HG03108 (cell line): ENCODE measurements around the gene KRT75.

Experiments used
- ATAC-seq: cut with Tn5 transposase; IDR thresholded peaks from one replicate; pipeline ENCODE4 v1.9.1; 2021; ENCODE audit warnings: moderate library complexity; ENCODE audit not compliant: unreplicated experiment

KRT75 gene

DNA sequence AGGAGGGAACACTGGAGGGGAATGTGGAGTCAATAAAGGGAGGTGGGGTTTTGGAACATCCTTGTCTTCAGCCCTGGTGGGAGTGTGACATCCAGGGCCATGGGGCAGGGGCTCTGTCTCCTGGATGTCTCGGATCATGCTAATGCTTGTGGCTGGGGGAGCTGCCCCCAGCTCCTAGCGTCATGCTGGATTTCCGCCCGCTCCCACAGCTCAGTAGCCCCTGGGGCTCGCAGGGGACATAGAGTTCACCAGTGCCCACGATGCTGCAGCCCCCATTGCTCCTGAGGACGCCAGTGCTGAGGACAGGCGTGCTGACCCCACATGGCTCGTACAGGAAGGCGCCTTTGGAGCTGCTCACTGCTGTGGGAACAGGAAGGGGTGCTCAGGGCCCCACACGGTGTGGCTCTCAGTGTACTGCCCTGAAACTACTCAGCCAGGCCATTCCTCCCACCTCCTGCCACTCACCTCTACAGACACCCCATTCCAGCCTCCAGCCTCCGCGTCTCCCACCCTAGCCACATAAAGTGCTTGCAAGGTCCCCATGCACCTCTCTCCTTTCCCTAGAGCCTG, 39.2 kb downstream of the KRT75 start:
- no peak for ATAC-seq

DNA sequence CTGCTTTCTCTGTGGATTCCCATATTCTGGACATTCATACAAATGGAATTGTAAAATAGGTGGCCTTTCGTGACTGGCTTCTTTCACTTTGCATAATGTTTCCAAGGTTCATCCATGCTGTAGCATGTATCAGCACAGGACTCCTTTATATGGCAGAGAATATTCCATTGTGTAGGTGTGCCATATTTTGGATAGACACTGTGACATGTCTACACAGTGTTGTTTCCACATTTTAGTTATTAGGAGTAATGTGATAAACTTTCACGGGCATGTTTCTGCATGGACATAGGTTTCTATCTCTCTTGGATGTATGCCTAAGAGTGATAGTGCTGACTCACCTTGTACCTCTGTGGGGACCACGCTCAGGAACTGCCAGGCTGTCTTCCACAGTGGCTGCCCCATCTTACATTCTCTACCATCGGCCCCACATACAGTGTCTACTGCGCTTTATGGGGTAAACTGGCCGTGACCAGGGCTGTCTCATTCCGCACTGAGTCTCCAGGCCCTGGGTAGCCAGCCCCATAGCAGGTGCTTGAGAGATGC, 41.6 kb downstream of the KRT75 start:
- ATAC-seq: no peak

DNA sequence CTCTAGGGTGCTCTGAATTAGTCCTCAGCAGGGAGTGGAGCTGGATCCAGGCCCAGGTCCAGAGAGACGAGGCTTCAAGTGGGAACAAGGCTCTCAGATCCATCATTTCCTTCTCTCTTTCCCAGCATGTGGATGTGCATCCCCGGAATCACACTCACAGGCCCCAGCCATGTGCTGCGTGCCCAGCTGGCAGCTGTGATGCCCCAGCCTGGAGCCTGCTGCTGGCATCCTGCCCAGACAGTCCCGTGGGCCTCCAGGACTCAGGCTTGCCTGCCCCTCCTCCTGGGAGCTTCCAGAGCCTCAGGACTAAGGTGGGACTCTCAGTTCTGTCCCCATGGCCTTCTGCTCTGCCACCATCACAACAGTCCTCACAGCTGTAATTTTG, 42.6 kb downstream of the KRT75 start:
- ATAC-seq: no peak

DNA sequence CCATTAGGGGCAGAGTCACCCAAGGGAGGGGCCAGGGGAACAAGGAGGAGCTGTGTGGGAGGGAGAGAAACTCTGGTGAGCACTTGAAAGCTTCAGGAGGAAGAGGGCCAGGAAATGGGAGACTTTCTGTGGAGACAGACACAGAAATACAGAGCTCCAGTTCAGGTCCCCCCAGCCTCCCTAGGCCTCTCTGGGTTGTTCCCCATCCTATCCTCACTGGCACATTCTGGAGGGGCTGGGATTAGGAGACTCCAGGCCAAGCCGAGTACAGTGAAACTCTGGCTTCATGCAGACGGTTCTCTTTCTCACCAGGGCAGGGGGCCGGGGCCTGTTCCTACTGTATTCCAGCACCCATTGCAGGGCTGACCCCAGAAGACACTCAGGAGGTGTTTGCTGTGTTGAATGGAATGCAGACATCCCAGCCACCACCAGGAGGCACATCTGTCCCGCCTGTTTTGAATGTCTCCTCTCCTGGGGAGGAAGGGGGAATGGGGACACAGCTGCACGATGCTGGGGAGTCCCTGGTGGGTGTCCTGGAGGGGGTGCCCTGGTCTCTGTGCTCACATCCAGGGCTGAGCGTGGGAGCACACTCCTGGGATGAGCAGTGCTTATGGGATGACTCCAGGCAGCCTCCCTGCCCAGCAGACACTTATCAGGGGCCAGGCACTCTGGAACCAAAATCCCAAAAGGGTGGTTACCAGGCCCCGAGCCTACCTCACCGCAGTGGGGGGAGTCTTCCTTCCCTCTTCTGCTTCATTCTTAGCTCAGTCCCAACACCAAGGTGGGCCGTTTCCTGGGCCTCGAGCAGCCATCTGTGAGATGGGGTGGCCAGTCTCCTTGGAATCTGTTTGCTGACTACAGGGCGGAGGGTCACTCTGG, 43.2 kb downstream of the KRT75 start:
- ATAC-seq: no peak

DNA sequence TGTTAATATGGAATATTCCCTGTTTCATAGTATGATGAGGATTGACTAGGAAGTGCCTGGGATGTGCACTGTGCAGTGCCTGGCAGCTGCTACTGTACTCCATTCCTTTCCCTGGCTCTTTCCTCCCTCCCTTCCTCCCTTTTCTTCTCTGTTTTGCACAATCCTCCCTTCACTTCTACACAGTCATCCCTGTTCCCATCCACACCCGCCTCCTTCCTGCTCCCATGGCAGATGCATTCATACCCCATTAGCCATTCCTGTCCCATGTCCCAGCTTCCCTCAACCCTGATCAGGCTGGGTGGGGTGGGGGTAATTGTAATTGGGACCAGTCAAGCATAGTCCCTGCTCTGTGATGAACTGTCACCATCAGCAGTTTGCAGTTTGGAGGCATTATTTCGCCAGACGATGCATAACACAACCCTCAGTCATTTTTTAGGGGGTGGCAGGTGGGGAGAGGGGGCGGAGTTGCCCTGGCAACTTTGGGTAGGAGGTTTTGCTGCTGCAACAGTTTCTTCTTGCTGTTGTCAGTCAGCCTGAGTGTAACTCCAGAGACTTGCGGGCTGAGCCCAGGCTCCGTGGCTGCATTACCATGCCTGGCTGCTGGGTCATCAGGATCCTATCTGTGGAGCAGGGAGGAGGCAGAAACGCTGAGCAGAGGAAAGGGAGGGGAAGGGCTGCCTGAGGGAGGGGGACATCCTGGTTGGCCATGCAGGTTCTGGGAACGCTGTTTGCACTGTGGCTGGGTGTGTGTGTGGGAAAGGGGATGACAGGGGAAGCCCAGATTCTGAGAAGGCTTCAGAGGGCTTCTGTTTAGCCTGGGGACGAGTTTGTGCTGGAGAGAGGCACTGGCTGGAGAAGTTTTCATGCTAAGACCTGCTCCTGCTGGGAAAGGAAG, 44.6 kb downstream of the KRT75 start:
- ATAC-seq: no peak

DNA sequence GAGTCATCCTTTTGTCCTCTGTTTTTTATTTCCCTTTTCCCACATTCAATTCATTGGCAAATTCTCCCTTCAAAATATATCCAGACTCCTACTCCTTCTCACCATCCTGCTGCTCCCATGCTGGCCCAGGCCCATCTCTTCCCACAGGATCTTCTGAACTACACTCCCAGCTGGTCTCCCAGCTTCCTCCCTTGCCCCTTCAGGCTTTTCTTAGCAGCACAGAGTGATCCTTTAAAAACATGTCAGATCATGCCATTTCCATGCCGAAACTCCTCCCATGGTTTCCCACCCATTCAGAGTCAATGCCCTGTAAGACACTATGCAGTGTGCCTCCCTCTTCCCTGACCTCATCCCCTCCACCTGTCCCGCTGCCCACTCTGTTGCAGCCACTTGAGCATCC, 46.3 kb downstream of the KRT75 start:
- ATAC-seq: no peak

DNA sequence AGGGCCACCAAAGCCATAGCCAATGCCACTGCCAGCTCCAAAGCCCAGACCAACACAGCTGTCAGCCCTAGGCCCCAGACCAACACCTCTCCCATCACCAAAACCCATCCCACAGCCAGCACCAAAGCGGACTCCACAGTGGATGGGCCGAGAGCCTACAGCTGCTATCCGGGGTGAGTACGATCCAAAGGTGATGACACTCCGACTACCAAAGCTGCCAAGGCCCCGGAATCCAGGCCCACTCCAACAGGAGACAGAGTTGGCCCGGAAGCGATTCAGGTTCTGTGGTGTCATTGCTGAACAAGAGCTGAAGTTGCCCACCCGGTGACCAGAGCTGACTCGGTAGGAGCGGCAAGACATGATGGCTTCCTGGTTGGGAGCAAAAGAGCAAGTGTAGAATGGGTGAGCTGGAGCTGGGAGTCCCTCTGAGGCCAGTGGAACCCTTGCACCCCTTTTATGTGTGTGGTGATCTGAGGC, 48.9 kb downstream of the KRT75 start, which contains the start of gene KRT84:
Gene KRT84, minus strand, starts transcription at position 427 of the 477 bp plus-strand sequence. Its CDS starts 67 bp downstream, at position 360.
- ATAC-seq: no peak

DNA sequence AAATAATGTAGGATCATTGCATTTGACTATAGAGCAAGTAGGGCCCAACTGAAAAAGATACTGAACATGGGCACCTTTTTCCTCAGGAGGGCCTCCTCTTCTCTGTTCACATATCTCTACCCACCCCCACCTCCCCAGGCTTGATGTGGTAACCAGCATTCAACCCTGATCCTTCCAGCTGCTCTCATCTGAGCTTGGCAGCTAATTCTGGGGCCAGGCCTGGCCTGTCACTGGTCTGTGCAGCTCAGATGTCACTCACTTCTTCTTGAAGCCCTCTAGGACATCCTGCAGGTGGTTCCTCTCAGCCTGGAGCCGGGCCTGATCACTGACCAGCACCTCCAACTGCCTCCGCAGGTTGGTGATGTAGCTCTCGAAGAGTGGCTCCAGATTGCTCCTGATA, 50.8 kb downstream of the KRT75 start:
- ATAC-seq: no peak

DNA sequence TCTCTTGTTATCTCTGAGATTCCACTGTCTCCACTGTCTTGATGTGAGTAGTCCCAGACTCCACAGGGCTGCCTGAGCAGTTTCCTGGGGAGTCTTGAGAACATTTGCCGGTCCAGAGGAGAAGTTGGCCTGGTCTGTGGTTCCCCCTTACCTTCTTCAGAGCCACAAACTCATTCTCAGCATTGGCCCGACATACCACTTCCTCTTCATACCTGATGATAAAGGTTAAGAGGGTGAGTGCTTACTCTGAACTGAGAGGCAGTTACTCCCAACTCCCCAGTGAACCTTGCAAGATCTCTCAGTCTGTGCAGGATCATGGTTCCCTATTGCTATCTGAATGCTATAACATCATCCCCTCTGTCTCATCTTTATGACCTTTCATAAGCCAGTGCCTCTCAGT, 51.3 kb downstream of the KRT75 start:
- ATAC-seq: no peak

DNA sequence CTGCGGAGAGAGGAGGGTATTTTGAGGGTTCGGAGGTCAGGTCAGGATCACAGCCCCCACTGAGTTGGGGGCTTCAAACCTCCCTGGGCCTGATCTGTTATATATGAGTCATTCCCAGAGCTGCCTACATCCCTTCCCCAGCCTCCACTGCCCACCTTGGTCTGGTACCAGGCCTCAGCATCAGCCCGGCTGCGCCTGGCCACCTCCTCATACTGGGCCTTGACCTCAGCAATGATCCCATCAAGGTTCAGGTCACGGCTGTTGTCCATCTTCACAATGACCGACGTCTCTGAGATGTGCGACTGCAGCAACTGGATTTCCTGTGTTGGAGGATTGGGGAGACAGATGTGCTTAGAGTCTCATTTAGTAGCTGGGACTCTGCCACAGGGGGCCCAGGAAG, 53.0 kb downstream of the KRT75 start:
- no peak for ATAC-seq

DNA sequence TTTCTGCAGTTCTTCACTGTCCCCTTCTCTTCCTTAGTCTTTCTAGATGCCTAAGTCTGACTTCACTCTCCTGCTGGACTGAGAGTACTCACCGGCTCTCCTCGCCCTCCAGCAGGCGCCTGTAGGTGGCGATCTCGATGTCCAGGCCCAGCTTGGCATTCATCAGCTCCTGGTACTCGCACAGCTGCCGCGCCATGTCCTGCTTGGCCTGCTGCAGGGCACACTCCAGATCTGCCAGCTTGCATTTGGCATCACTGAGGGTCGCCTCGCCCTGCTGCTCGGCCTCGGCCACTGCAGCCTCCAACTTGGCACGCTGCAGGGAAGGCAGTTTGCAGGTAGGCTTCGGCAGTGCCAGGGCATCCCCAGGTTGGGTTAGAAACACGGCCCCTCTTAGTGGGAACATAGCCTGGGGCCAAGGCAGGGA, 53.9 kb downstream of the KRT75 start:
- no peak for ATAC-seq

DNA sequence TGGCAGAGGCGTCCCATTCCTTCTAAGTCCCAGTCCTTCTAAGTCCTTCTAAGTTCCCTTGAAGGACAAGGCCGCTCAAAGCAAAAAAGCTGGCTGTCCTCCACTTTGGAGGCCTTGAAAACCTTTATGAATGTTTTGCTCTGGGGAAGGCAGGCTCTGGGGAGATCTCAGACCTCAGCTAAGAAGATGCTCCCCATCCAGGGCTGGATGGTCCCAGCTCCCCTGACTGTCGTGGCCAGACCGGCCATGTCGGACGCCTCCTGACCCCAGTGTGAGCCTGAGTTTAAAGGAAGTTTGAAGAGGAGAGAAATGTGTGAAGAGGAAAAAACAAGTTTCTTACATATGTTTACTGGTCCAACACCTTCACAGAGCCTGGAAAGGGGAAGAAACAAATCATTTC, 54.6 kb downstream of the KRT75 start:
- no peak for ATAC-seq

DNA sequence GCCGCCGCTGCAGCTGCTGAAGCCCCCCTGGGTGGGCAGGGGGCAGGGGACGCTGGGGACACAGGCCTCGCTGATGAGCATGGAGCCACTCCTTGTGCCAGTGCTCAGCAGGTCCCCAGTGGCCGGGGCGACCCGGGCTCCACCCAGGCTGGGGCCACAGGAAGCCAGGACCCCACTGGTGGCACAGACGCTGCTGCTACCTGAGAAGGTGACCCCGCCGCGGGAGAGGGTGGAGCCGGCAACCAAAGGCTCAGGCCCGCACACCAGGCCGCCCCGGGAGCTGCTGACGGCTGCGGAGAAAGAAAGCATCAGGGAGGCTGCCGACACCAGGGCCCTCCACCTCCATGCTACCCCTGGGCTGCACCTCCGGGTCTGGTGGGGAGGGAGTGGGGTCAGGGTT, 56.1 kb downstream of the KRT75 start:
- no peak for ATAC-seq

DNA sequence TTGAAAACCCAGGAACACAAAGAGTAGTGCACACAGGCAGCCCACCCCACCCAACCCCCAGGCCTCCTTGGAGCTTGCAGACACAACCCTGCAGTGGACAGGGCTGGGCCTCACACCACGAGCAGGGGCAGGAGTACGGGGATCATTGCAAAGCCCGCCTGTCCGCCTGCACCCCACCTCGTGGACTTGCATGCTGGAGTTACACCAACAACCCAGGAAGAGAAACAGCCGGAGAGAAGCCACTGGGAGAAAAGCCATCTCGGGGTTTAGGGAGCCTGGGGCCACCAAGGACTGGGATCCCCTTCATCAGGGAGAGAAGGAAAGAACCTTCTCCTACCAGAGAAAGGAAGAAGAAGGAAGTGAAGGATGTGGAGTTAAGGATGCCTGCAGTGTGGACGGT, 56.9 kb downstream of the KRT75 start:
- ATAC-seq: no peak
